DOHH2 (cell line): ENCODE results near the gene CD300H.

ENCODE experiments used
- H3F3A ChIP-seq: fragments of 200-600 bp; sonication (generic), shearing (Covaris generic); 2 replicates; pipeline ENCODE4 v1.6.0; 2016; ENCODE audit warnings: antibody characterized with exemption, mild to moderate bottlenecking; ENCODE audit not compliant: control insufficient read depth, insufficient read depth
- H3K27ac ChIP-seq: fragments of 200-600 bp; sonication (generic); 2 replicates; pipeline ENCODE4 v1.5.1; 2014; ENCODE audit warnings: low read depth, mild to moderate bottlenecking, low read length, moderate library complexity
- H3K27me3 ChIP-seq: fragments of 200-600 bp; sonication (generic); 2 replicates; pipeline ENCODE4 v1.6.1; 2014; ENCODE audit warnings: mild to moderate bottlenecking, low read length, mixed read lengths; ENCODE audit not compliant: control insufficient read depth
- H3K36me3 ChIP-seq: fragments of 200-600 bp; sonication (generic); 2 replicates; pipeline ENCODE4 v1.6.1; 2014; ENCODE audit warnings: mild to moderate bottlenecking, low read length, moderate library complexity, mixed read lengths; ENCODE audit not compliant: control insufficient read depth
- H3K4me1 ChIP-seq: fragments of 200-600 bp; sonication (generic); 2 replicates; pipeline ENCODE4 v1.6.1; 2014; ENCODE audit warnings: mild to moderate bottlenecking, low read length, mixed read lengths; ENCODE audit not compliant: control insufficient read depth
- H3K4me2 ChIP-seq: fragments of 200-600 bp; sonication (generic); 2 replicates; pipeline ENCODE4 v1.6.0; 2014; ENCODE audit warnings: mild to moderate bottlenecking, low read length, moderate library complexity
- H3K4me3 ChIP-seq: fragments of 200-600 bp; sonication (generic); 2 replicates; pipeline ENCODE4 v1.5.1; 2014; ENCODE audit warnings: mild to moderate bottlenecking, low read length, mixed read lengths
- H3K79me2 ChIP-seq: fragments of 200-600 bp; sonication (generic); 2 replicates; pipeline ENCODE4 v1.6.1; 2014; ENCODE audit warnings: mild to moderate bottlenecking, low read length, mixed read lengths; ENCODE audit not compliant: control insufficient read depth
- H3K9me2 ChIP-seq: fragments of 200-600 bp; sonication (generic); replicated peaks from 2 replicates; pipeline ENCODE4 v1.6.1; 2014; ENCODE audit warnings: mild to moderate bottlenecking, low read length, mixed read lengths; ENCODE audit not compliant: control insufficient read depth
- H3K9me3 ChIP-seq: fragments of 200-600 bp; sonication (generic); 2 replicates; pipeline ENCODE4 v1.6.1; 2014; ENCODE audit warnings: antibody characterized with exemption, low read length, mixed read lengths; ENCODE audit not compliant: control insufficient read depth, insufficient read depth
- H4K20me1 ChIP-seq: fragments of 200-600 bp; sonication (generic); 2 replicates; pipeline ENCODE4 v1.6.0; 2014; ENCODE audit warnings: low read depth, mild to moderate bottlenecking, antibody characterized with exemption, low read length, moderate library complexity; ENCODE audit not compliant: control insufficient read depth, insufficient read depth
- CTCF ChIP-seq: fragments of 200-600 bp; sonication (generic); IDR thresholded peaks from one replicate; pipeline ENCODE4 v1.5.1; 2014; ENCODE audit warnings: antibody characterized with exemption, mild to moderate bottlenecking, low read depth, low read length; ENCODE audit not compliant: poor library complexity, severe bottlenecking
- EZH2phosphoT487 ChIP-seq: fragments of 200-600 bp; sonication (generic); IDR thresholded peaks from 2 replicates; pipeline ENCODE4 v1.6.1; 2017; ENCODE audit warnings: borderline replicate concordance, mild to moderate bottlenecking, antibody characterized with exemption, low read length, moderate library complexity, mixed read lengths

CD300H gene

DNA sequence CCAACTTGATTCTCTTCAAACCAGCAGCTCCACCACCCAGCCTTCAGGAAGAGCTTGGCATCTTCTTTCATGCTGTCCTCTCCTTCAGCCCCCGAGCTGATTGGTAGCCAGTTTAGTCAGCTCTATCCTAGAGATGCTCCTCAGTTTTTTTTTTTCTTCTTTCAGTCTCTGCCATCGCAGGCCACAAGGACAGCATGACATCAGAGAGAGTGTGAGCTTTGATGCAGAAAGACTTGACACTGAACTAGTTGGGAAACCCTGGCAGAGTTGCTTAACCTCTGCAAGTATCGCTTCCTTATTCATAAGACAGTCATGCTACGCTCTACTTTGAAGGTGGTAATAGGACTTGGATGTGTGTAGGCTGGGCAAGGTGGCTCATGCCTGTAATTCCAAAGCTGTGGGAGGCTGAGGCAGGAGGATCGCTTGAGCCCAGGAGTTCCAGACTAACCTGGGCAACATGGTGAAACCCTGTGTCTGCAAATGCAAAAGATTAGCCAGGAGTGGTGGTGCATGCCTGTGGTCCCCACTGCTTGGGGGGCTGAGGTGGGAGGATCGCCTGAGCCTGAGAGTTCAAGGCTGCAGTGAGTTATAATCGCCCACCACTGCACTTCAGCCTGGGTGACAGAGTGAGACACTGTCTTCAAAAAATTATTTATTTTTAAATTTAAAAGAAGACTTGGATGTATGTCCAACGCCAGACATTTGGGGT, 38.7 kb downstream of the CD300H start:
- Histone ChIP-seq H3K27ac (no peak overlapping the region), H3K79me2 (no peaks in the 10 kb centered on the region), H3K4me2 (no peak overlapping the region), H3K9me3 (no peaks in the 10 kb centered on the region), H3K36me3 (no peaks in the 10 kb centered on the region), H3K27me3 (no peaks in the 10 kb centered on the region), H3K4me3 (no peak overlapping the region), H3K9me2 (no peaks in the 10 kb centered on the region), H4K20me1 (no peaks in the 10 kb centered on the region), H3F3A (no peaks in the 10 kb centered on the region), H3K4me1 (peaks cover 4% of the 10 kb centered on the region)
- TF ChIP-seq CTCF (no peak), EZH2phosphoT487 (no peak)

DNA sequence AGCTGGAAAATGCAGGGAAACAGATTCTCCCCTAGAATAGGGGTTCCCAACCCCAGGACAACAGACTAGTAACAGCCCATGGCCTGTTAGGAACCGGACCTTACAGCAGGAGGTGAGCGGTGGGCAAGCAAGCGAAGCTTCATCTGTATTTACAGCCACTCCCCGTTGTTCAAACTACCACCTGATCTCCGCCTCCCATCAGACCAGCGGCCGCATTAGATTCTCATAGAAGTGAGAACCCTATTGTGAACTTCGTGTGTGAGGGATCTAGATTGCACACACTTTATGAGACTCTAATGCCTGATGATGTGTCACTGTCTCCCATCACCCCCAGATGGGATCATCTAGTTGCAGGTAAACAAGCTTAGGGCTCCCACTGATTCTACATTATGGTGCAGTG, 39.6 kb downstream of the CD300H start:
- no peaks in the 10 kb centered on the region for H3K36me3 ChIP-seq
- TF ChIP-seq EZH2phosphoT487 (no peak), CTCF (no peak)
- H3K4me1 ChIP-seq, result peaks cover 4% of the 10 kb centered on the region
- no peak overlapping the region for H3K4me2 ChIP-seq
- H3K9me2 ChIP-seq, result no peaks in the 10 kb centered on the region
- no peaks in the 10 kb centered on the region for H3K27me3 ChIP-seq
- no peak overlapping the region for H3K27ac ChIP-seq
- no peaks in the 10 kb centered on the region for H4K20me1 ChIP-seq
- H3K79me2 ChIP-seq, result no peaks in the 10 kb centered on the region
- no peaks in the 10 kb centered on the region for H3F3A ChIP-seq
- H3K9me3 ChIP-seq, result no peaks in the 10 kb centered on the region
- H3K4me3 ChIP-seq, result no peak overlapping the region

GRCh38 chr17:74527081-74527480, 40.2 kb downstream of the CD300H start:
- Histone ChIP-seq H3K9me3 (no peaks in the 10 kb centered on the region), H3K4me1 (peaks cover 1% of the 10 kb centered on the region), H4K20me1 (no peaks in the 10 kb centered on the region), H3K9me2 (no peaks in the 10 kb centered on the region), H3K27ac (no peak overlapping the region), H3K36me3 (no peaks in the 10 kb centered on the region), H3K4me2 (no peak overlapping the region), H3K79me2 (no peaks in the 10 kb centered on the region), H3K27me3 (no peaks in the 10 kb centered on the region), H3F3A (no peaks in the 10 kb centered on the region), H3K4me3 (no peak overlapping the region)
- no peak for TF ChIP-seq CTCF
- no peak for TF ChIP-seq EZH2phosphoT487

GRCh38 chr17:74526681-74527080, 40.6 kb downstream of the CD300H start:
- Histone ChIP-seq H3K4me2 (no peak overlapping the region), H3K27ac (no peak overlapping the region), H3K4me1 (no peaks in the 10 kb centered on the region), H4K20me1 (no peaks in the 10 kb centered on the region), H3K27me3 (no peaks in the 10 kb centered on the region), H3K36me3 (no peaks in the 10 kb centered on the region), H3K4me3 (no peak overlapping the region), H3K9me2 (no peaks in the 10 kb centered on the region), H3K79me2 (no peaks in the 10 kb centered on the region), H3K9me3 (no peaks in the 10 kb centered on the region), H3F3A (no peaks in the 10 kb centered on the region)
- TF ChIP-seq EZH2phosphoT487 (no peak), CTCF (no peak)
